Uterus (tissue), 4 donors: ENCODE data around the gene TINAGL1. TPM values are rescaled to one million over a fixed set of nuclear protein-coding genes. Genes with fewer than 3 reads are reported as not detected.
A peak's percentile ranks its signal among the peaks of the same experiment; 100 is the strongest.

ENCODE experiments used
- DNase-seq, 2 donors: peaks; one replicate each; pipeline ENCODE4 v3.0.0-alpha.2; 2019 to 2020
- H3K27ac ChIP-seq, 2 donors: fragments of 200-600 bp; sonication (generic); 1 replicate in 1 of 2; 2 replicates in 1 of 2; pipeline ENCODE4 v1.5.1; 2016 to 2018
- H3K27me3 ChIP-seq, 2 donors: fragments of 200-600 bp; sonication (generic); one replicate each; pipeline ENCODE4 v1.5.1; 2018 to 2019; ENCODE audit warnings: control low read depth in 1 of 2
- H3K36me3 ChIP-seq, 2 donors: fragments of 200-600 bp; sonication (generic); one replicate each; pipeline ENCODE4 v1.5.1; 2019; ENCODE audit warnings: control low read depth in 1 of 2
- H3K4me1 ChIP-seq, 2 donors: fragments of 200-600 bp; sonication (generic); one replicate each; pipeline ENCODE4 v1.5.1; 2018 to 2019; ENCODE audit warnings: control low read depth in 1 of 2
- H3K4me3 ChIP-seq, 2 donors: fragments of 200-600 bp; sonication (generic); 1 replicate in 1 of 2; 2 replicates in 1 of 2; pipeline ENCODE4 v1.5.1; 2018 to 2019; ENCODE audit warnings: mild to moderate bottlenecking in 1 of 2
- H3K9me3 ChIP-seq, 2 donors: fragments of 200-600 bp; sonication (generic); one replicate each; pipeline ENCODE4 v1.5.1; 2019; ENCODE audit warnings: control low read depth in 1 of 2
- POLR2A ChIP-seq, 2 donors: fragments of 450-650 bp; IDR thresholded peaks; one replicate each; pipeline ENCODE4 v1.6.1; 2016; ENCODE audit warnings: antibody characterized with exemption in 2 of 2, mild to moderate bottlenecking in 1 of 2, moderate library complexity in 1 of 2
- intact Hi-C: fragments of 100-400 bp; cut with DNase I; formaldehyde crosslinking; loops from one replicate; pipeline ENCODE4 v1.15.1; 2023; ENCODE audit warnings: low total_unique reads
- total RNA-seq, 4 donors: library from RNA; depleted of rRNA in 3 of 4; stranded (reverse); fragments of >200 nt in 3 of 4; gene quantifications; one replicate each; pipeline versions ENCODE4 v1.1.0 to v1.2.4, GENCODE V29; 2014 to 2023
- TF ChIP-seq, protein P1 (sequence below), 4 experiments: fragments of 200-600 bp in 2 of 4; fragments of 450-650 bp in 2 of 4; sonication (generic) in 2 of 4; IDR thresholded peaks; one replicate each; pipeline ENCODE4 v1.5.1; 2016 to 2019; ENCODE audit warnings: antibody characterized with exemption in 4 of 4, mild to moderate bottlenecking in 2 of 4, moderate library complexity in 1 of 4
- donor health status: DM: yes; HTN: yes; CAD: no.

TINAGL1 gene
- total RNA-seq, 4 donors from 2014 or later, result 104 to 247 (median 182) TPM

GRCh38 chr1:31617916-31618746 is 41.8 kb downstream of the TINAGL1 start:
- DNase-seq, result peak in 1 of 2 donors; percentile 35
- intact Hi-C loops, result no loop called here
- Histone ChIP-seq H3K27me3 (no peaks in the 10 kb centered on the region), H3K36me3 (no peaks in the 10 kb centered on the region), H3K4me1 (no peaks in the 10 kb centered on the region), H3K27ac (no peak overlapping the region), H3K4me3 (peak overlapping the region; percentile 35 to 48), H3K9me3 (no peaks in the 10 kb centered on the region)
- TF ChIP-seq, protein P1, sequence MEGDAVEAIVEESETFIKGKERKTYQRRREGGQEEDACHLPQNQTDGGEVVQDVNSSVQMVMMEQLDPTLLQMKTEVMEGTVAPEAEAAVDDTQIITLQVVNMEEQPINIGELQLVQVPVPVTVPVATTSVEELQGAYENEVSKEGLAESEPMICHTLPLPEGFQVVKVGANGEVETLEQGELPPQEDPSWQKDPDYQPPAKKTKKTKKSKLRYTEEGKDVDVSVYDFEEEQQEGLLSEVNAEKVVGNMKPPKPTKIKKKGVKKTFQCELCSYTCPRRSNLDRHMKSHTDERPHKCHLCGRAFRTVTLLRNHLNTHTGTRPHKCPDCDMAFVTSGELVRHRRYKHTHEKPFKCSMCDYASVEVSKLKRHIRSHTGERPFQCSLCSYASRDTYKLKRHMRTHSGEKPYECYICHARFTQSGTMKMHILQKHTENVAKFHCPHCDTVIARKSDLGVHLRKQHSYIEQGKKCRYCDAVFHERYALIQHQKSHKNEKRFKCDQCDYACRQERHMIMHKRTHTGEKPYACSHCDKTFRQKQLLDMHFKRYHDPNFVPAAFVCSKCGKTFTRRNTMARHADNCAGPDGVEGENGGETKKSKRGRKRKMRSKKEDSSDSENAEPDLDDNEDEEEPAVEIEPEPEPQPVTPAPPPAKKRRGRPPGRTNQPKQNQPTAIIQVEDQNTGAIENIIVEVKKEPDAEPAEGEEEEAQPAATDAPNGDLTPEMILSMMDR (IDR thresholded peaks at IDR 0.05), result peak; percentile 61 to 82 (median 68)
- TF ChIP-seq POLR2A (IDR thresholded peaks at IDR 0.05), result no peak

DNA sequence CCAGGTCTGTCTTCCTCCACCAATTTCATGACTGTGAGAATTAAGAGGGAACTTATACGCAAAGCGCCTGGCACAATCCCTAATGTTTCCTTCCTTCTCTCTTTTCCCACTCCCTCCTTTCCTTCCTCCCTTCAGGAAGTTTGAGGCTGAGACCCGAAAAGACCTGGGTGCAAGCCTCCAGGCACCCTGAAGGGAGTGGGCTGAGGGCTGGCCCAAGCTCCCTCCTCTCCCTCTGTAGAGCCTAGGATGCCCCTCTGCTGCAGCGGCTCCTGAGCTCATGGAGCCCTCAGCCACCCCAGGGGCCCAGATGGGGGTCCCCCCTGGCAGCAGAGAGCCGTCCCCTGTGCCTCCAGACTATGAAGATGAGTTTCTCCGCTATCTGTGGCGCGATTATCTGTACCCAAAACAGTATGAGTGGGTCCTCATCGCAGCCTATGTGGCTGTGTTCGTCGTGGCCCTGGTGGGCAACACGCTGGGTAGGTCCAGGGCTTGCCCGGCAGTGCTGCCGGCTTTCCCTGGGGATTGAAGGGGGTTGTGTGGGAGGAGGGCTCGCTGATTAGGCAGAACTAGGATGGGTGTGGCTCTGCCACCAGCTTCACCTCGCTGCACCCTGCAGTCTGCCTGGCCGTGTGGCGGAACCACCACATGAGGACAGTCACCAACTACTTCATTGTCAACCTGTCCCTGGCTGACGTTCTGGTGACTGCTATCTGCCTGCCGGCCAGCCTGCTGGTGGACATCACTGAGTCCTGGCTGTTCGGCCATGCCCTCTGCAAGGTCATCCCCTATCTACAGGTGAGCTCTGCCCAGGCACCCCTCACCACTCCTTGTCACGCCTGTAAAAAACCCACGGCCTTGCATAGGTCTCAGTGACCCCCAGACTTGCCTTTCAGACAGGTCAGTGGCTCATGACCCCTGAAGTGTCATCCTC is 42.9 kb downstream of the TINAGL1 start:
- intact Hi-C loops, result no loop called here
- TF ChIP-seq, protein P1 (IDR thresholded peaks at IDR 0.05), result no peak
- TF ChIP-seq POLR2A (IDR thresholded peaks at IDR 0.05), result no peak
- H3K4me1 ChIP-seq, result no peaks in the 10 kb centered on the region
- DNase-seq, result no peak
- no peaks in the 10 kb centered on the region for H3K27me3 ChIP-seq
- no peaks in the 10 kb centered on the region for H3K36me3 ChIP-seq
- no peak overlapping the region for H3K4me3 ChIP-seq
- H3K27ac ChIP-seq, result no peak overlapping the region
- no peaks in the 10 kb centered on the region for H3K9me3 ChIP-seq

GRCh38 chr1:31620631-31621497 is 44.5 kb downstream of the TINAGL1 start:
- Histone ChIP-seq H3K27ac (no peak overlapping the region), H3K4me1 (no peaks in the 10 kb centered on the region), H3K27me3 (no peaks in the 10 kb centered on the region), H3K4me3 (no peak overlapping the region), H3K36me3 (no peaks in the 10 kb centered on the region), H3K9me3 (no peaks in the 10 kb centered on the region)
- intact Hi-C loops, result no loop called here
- no peak for DNase-seq
- TF ChIP-seq, protein P1 (IDR thresholded peaks at IDR 0.05), result no peak
- no peak for TF ChIP-seq POLR2A (IDR thresholded peaks at IDR 0.05)

GRCh38 chr1:31621498-31621820 is 45.1 kb downstream of the TINAGL1 start:
- no peak for DNase-seq
- Histone ChIP-seq H3K27me3 (no peaks in the 10 kb centered on the region), H3K4me3 (no peak overlapping the region), H3K4me1 (no peaks in the 10 kb centered on the region), H3K9me3 (no peaks in the 10 kb centered on the region), H3K27ac (no peak overlapping the region), H3K36me3 (no peaks in the 10 kb centered on the region)
- TF ChIP-seq, protein P1 (IDR thresholded peaks at IDR 0.05), result no peak
- no peak for TF ChIP-seq POLR2A (IDR thresholded peaks at IDR 0.05)
- intact Hi-C loops, result no loop called here
